ENCODE measurements around the gene CRK.
A peak's percentile ranks its signal among the peaks of the same experiment; 100 is the strongest.

The CRK gene

DNA sequence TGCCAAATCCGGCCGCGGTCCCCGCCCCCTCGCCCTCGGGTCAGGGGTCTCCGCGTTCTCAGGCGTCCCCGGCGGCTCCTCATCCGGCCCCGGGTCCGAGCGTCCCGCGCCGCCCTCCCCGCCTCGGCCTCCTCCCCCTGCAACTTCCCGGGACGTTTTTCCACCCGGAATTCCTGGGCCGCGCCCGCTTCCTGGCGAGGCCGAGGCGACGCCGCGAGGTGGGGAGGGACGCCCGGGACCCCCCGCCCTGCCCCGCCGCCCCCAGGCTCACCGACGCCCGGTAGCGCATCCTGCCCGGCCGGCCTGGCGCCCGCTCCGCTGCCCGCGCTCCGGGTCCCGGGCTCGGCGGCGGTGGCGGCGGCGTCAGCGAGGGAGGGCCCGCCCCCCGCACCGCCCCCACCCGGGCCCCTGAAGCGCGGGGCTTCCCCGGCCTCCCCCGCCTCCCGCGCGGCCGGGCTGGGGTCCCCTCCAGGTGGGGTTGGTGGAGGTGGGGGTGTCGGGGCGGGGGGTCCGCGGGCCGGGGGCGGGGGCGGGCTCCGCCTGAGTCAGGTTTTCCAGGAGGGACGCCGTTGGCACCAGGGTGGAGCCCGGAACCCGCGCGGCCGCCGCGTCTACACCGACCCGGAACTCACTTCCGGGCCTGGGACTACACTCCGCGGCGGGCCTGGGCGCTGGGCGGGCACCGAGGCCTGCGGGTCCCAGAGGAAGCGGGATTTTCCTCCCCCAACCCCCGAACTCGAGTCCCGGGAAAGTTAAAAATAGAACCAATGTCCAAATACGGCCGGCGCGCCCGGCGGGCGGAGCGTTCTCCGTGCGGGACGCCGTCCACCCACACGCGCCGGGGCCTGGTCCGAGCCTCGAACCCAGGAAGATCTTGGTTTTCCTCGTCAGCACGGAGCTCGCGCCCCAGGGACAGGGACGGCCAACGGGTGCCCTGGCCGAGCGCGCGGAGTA, 29.7 kb upstream of the CRK start:
- peak; percentile 72 for DNase-seq

DNA sequence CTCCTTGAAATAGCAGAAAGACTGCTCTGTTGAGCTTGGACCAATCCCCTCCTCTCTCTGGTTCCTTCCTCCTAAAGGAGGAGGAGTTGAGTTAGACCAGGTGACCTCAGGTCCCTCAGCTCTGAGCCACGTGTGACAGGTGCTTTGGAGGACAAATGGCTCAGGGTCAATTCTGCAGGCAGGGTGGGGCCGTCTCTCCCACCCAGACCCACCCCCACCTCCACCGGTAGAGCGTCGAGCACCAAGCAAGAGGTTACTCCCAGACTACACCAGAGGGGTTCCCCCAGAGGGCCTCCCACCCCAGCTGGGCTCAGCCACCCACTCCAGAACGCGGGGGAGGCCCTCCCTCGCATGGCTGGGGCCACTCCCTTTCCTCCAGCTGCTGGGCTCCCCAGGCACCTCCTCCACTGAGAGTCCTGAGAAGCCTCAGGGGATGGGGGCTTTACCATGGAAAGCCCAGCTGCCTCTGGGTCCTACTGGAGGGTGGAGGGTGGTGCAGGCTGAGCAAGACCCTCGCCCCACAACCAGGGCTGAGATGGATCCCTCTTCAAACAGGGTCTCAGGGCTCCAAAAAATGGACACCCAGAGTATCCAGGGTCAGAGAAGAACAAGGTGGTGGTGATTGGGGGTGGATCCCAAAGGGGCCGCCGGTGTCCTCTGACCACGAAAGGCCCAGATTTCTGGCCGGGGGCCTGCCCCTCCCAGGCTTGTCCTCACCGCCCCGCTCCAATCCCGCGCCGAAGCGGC, 28.8 kb upstream of the CRK start:
- peak; percentile 85 for DNase-seq

DNA sequence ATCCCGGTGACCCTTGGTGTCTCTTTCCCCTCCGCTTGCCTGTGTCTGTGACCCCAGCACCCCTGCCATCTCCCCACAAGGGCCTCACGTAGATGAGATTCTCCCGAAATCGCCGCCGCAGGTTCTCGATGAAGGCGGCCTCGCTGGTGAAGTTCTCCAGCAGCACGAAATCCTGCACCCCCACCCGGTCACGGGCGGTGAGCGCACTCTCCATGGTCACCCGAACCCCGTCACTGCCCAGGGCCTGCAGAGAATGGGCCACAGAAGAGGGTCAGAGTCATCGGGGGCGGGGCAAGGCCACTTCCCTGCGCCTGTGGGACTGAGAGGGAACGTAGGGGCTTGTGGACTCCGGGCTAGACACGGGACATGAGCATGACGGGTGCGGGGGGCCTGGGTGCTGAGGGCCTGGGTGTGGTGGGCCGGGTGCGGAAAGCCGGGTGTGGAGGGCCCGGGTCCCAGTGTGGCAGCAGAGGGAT, 28.1 kb upstream of the CRK start:
- no peak for DNase-seq

- no peak for DNase-seq
Measured at GRCh38 chr17:1482680-1483079, 26.6 kb upstream of the CRK start.

DNA sequence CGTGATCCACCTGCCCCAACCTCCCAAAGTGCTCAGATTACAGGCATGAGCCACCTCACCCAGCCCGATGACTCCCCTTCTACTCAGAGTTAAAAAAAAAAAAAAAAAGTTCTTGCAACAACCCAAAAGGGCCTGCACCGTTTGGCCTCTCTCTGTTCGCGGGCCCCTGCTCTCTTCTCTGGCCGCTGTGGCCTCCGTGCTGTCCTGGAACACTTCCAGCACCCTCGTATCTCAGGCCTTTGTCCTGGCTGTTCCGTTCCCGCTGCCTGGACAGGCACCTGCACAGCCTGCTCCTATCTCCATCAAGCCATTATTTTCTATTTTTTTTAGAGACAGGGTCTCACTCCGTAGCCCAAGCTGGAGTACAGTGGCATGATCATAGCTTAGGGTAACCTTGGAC, 25.7 kb upstream of the CRK start:
- no peak for DNase-seq

GRCh38 chr17:1480747-1481465, 24.9 kb upstream of the CRK start:
- no peak for DNase-seq

DNA sequence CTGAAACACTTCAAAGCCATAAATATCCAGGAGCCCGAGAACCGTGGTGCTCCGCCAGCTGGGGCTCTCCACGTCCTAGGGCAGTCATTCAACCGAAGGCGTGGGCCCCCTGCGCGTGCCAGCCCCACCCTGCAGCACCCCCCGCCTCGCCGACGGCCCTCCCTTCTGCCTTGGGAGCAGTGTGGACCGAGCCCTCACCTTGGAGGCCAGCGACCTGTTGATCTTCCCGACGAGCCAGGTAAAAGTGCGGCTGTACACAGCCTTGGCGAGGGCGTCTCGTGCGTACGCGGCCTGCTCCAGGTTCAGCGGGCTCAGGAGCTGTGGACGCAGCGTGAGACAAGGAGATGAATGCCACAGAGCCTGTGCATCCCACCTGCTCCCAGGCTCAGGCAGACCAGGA, 22.4 kb upstream of the CRK start:
- DNase-seq: no peak

- DNase-seq: no peak
Measured at GRCh38 chr17:1475321-1475854, 19.4 kb upstream of the CRK start.

GRCh38 chr17:1474402-1475189, 18.6 kb upstream of the CRK start:
- DNase-seq: no peak

GRCh38 chr17:1473841-1474240, 17.8 kb upstream of the CRK start:
- no peak for DNase-seq

- DNase-seq: no peak
Measured at GRCh38 chr17:1473170-1473569, 17.1 kb upstream of the CRK start.

DNA sequence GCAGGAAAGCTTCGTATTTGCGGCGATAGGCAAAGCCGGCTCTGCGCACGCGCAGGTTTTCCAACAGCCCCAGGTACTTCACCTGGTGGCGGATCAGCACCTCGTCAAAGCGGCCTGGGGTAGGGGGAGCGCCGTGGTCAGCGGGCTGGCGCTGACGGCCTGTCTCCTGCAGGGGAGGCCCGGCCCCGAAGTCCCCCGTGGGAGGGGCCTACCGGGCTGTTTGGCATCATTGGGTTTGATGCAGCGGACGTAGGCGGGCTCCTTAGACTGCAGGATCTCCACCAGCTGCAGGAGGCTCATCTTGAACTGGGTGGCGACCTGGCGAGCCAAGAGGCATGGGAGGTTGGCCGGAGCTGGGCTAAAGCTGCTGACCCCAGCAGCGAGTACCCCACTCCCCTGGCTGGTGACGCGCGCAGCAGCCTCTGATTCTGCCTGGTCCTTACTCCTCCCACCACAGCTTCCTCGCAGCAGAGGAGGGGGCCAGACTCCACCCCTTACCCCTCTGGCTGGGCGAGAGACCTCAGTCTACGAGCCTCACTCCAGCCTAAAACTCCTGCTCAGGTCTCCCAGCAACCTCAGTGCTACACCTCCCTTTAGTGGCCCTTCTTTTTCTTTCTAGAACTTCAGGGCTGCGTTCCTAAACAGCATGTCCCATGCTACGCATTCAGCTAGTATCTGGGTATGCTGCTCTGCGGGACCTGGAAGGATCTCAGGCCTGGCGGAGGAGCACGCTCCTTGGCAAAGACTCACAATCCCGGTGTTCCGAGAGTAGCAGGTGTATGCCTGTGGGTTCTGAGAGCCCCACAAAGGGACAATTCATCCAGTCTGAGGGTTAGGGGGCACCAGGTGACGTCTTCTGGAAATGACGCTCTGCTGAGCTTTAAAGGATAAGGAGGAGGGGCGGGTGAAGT, 16.1 kb upstream of the CRK start:
- no peak for DNase-seq

GRCh38 chr17:1471490-1471889, 15.5 kb upstream of the CRK start:
- no peak for DNase-seq

DNA sequence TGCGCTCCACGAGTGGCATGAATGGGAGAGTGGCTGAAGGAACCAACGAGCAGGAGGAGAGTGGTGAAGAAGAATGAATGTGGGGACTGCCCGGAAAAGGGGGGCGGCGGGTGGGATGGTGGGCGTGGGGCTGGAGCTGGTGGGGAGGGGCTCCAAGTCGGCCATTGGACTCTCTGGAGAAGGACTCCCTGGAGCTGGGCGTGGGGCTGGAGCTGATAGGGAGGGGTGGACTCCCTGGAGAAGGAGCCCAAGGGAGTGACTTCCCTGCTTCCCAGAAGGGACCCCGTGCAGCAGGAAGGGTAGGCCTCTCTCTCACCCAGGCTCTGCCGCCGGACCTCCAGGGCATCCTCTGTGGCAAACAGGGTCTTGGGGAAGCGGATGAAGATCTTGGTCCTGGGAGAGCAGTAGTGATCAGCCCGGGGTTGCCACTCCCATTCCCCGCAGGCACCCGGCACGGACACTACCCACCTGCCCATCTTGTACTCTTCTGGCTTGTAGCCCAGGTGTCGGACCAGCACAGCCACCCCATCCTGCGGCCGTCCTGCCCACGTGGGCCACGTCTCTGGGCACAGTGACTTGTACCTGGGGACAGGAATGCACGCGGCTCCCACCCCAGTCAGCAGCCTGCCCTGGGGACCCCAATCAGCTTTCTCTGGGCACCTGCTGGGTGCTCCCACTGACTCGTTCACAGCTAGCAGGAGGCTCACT, 14.9 kb upstream of the CRK start:
- DNase-seq: no peak

DNA sequence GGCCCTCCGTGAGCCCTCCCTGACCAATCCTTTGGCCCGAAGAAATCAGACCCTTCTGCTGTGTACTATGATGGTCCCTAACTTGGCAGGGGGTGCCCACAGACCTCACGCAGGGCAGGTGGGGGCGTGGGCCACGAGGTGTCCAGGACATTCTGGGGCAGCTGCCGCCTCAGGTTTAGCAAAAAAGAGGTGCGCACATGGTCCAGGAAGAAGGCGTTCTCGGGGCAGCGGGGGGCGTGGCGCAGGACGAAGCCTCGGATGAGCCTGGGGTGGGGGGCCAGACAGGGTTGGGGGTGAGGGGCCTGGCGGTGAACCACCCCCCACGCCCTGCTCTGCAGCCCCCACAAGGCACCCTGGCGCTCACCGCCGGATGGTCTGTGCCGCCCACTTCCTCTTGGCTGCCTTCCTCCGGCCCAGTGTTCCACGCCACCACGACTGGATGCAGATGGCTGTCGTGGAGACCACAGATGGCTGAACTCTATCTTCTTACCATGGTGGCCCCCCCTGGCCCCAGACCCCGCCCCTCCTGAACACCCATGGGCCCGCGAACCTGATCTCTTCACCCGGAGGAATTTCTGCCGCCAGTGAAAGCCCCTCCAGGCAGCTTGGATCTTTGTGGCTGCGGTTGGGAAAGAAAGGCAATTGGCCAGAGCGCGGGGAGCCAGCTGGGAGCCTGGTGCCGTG, 14.2 kb upstream of the CRK start:
- DNase-seq: no peak

GRCh38 chr17:1469231-1469852, 13.3 kb upstream of the CRK start:
- DNase-seq: no peak

- DNase-seq: no peak
Measured at GRCh38 chr17:1467898-1468492, 12.0 kb upstream of the CRK start.

DNA sequence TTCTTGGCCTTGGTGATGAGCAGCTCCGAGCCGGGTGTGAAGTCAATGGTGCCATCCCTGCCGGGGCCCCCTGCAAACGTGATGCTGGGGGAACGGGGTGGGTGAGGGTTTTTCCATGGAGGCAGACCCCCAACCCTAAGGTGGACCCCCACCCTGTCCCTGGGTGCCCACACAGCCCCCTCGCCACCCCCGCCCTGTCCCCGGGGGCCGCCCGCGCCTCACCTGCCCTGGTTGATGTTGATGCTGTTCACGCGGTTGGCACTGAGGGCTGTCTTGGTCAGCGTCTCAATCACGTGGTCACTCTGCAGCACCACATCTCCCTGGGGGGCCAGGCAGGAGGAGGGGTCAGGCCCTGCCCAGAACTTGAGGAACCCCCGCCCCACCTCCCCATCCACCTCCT, 11.2 kb upstream of the CRK start:
- no peak for DNase-seq

DNA sequence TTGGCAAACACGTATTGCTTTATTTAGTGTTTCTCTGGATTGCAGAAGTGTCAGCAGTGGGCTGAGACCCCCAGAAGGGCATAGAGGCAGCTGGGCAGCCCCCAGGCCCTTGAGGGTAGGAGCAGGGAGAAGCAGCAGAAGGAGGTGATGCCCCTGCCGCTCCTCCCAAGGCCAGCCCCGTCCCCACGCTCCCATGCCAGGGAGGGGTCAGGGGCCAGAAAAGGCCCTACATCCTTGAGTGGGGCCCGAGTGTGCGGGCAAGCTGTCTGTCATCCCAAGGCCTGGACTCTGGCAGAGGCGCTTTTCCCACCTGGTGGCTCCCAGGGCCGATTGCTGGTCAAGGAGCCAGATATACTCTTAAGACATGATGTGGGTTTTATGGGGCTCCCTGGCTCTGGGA, 8.2 kb upstream of the CRK start:
- no peak for DNase-seq

Data from NCI-H226 (cell line).